PC-9 (cell line): ENCODE data around the gene TMEM30B. TPM values are rescaled to one million over a fixed set of nuclear protein-coding genes. Genes with fewer than 3 reads are reported as not detected.
"Not testable (repeated sequence)": the region's sequence is repeated elsewhere in the genome, so short reads cannot be mapped to it uniquely, and the experiment has no call there.

Source experiments
- BruUV-seq: library from RNA; stranded (reverse); fragments of 400-500 nt; replicated peaks from 2 replicates; lab custom pipeline; 2021; lab: Mats Ljungman, UMichigan
- CTCF ChIA-PET: fragments of 300-600 bp; sonication (Branson Sonifier 250); formaldehyde crosslinking; loops from one replicate; lab custom pipeline; 2022; ENCODE audit warnings: antibody characterized with exemption; lab: Charles Lee
- POLR2A ChIA-PET: fragments of 300-600 bp; sonication (Branson Sonifier 250); formaldehyde crosslinking; loops from one replicate; lab custom pipeline; 2022; ENCODE audit warnings: antibody characterized with exemption; ENCODE audit not compliant: unreplicated experiment; lab: Charles Lee
- DNase-seq, 2 experiments: peaks; one replicate each; pipeline versions ENCODE4 v3.0.0 to v3.0.0-alpha.2; 2015 to 2022; ENCODE audit warnings: mixed read lengths in 1 of 2
- H2AFZ ChIP-seq: fragments of 200-600 bp; sonication (generic); 2 replicates; pipeline ENCODE4 v1.8.1; 2017; ENCODE audit warnings: antibody characterized with exemption
- H3F3A ChIP-seq: fragments of 200-600 bp; sonication (generic); 2 replicates; pipeline ENCODE4 v1.8.1; 2017; ENCODE audit warnings: antibody characterized with exemption, mild to moderate bottlenecking, low read depth; ENCODE audit not compliant: insufficient read depth
- H3K27ac ChIP-seq: fragments of 200-600 bp; sonication (generic); 2 replicates; pipeline ENCODE4 v1.6.1; 2016; ENCODE audit warnings: mixed run types
- H3K27me3 ChIP-seq: fragments of 200-600 bp; sonication (generic); 2 replicates; pipeline ENCODE4 v1.6.1; 2016; ENCODE audit warnings: low read depth, mixed run types; ENCODE audit not compliant: insufficient read depth
- H3K36me3 ChIP-seq: fragments of 200-600 bp; sonication (generic); 2 replicates; pipeline ENCODE4 v1.6.1; 2016; ENCODE audit warnings: low read depth, mixed run types
- H3K4me1 ChIP-seq: fragments of 200-600 bp; sonication (generic); replicated peaks from 2 replicates; pipeline ENCODE4 v1.6.1; 2016; ENCODE audit warnings: mixed run types; ENCODE audit not compliant: insufficient read depth
- H3K4me2 ChIP-seq: fragments of 200-600 bp; sonication (generic); 2 replicates; pipeline ENCODE4 v1.6.1; 2017; ENCODE audit warnings: mixed run types
- H3K4me3 ChIP-seq: fragments of 200-600 bp; sonication (generic); 2 replicates; pipeline ENCODE4 v1.6.1; 2016; ENCODE audit warnings: mixed run types
- H3K79me2 ChIP-seq: fragments of 200-600 bp; sonication (generic); 2 replicates; pipeline ENCODE4 v1.6.1; 2017; ENCODE audit warnings: low read depth, mixed run types
- H3K9me2 ChIP-seq: fragments of 200-600 bp; sonication (generic); 2 replicates; pipeline ENCODE4 v1.8.1; 2017; ENCODE audit warnings: mild to moderate bottlenecking; ENCODE audit not compliant: insufficient read depth
- H3K9me3 ChIP-seq: fragments of 200-600 bp; sonication (generic); 2 replicates; pipeline ENCODE4 v1.8.1; 2016; ENCODE audit warnings: low read depth; ENCODE audit not compliant: insufficient read depth
- H4K20me1 ChIP-seq: fragments of 200-600 bp; sonication (generic); 2 replicates; pipeline ENCODE4 v1.8.1; 2017; ENCODE audit not compliant: insufficient read depth
- CTCF ChIP-seq: fragments of 200-600 bp; sonication (generic); conservative IDR thresholded peaks from 2 replicates; pipeline ENCODE4 v1.6.1; 2017; ENCODE audit warnings: mixed run types, antibody characterized with exemption, mild to moderate bottlenecking, moderate library complexity
- EZH2 ChIP-seq: fragments of 200-600 bp; sonication (generic); IDR thresholded peaks from 2 replicates; pipeline ENCODE4 v1.8.0; 2017; ENCODE audit warnings: antibody characterized with exemption, low read depth
- intact Hi-C: fragments of 100-400 bp; cut with micrococcal nuclease; formaldehyde crosslinking; loops from one replicate; pipeline ENCODE4 v1.10.0; 2022; ENCODE audit not compliant: unreplicated experiment
- total RNA-seq: library from RNA; stranded (reverse); gene quantifications from 2 replicates; pipeline ENCODE4 v1.2.3, GENCODE V29; 2021

Gene TMEM30B
- total RNA-seq, 1 experiment from 2014 or later: 19.6 TPM

- no TSS peak for BruUV-seq
- TF ChIP-seq EZH2 (no peak), CTCF (no peak)
- CTCF ChIA-PET: no interaction called here
These were observed 40.9 kb downstream of the TMEM30B start for GRCh38 chr14:61240206-61240605.

GRCh38 chr14:61239285-61239684, 41.9 kb downstream of the TMEM30B start:
- intact Hi-C loops, POLR2A ChIA-PET, H3F3A ChIP-seq, H3K27ac ChIP-seq, H4K20me1 ChIP-seq, H3K9me2 ChIP-seq, DNase-seq, H3K36me3 ChIP-seq, CTCF ChIA-PET, H3K4me3 ChIP-seq, H3K4me2 ChIP-seq, H3K27me3 ChIP-seq, BruUV-seq, H3K79me2 ChIP-seq, H3K4me1 ChIP-seq: not testable (repeated sequence)
- peaks cover 10% of the 10 kb centered on the region; the same call in 1 of the 2 replicates for H3K9me3 ChIP-seq
- H2AFZ ChIP-seq: 0 out of 2 replicates have a peak overlapping the region, but pooled peaks have one; percentile 19

More at GRCh38 chr14:61240206-61240605, 40.9 kb downstream of the TMEM30B start:
- intact Hi-C loops: no loop called here
- no peaks in the 10 kb centered on the region for H4K20me1 ChIP-seq
- H3K27ac ChIP-seq: no peak overlapping the region
- POLR2A ChIA-PET: no interaction called here
- no peaks in the 10 kb centered on the region for H3K36me3 ChIP-seq
- no peaks in the 10 kb centered on the region for H3K27me3 ChIP-seq
- H3K9me3 ChIP-seq: 0 out of 2 replicates have a peak, but pooled peaks cover 10% of the 10 kb centered on the region
- H3K4me1 ChIP-seq: no peaks in the 10 kb centered on the region
- H3K79me2 ChIP-seq: no peaks in the 10 kb centered on the region
- H3K9me2 ChIP-seq: no peaks in the 10 kb centered on the region
- no peaks in the 10 kb centered on the region for H3F3A ChIP-seq
- no peak for DNase-seq
- H2AFZ ChIP-seq: no peak overlapping the region
- no peak overlapping the region for H3K4me3 ChIP-seq
- no peak overlapping the region for H3K4me2 ChIP-seq

GRCh38 chr14:61238611-61239245, 42.4 kb downstream of the TMEM30B start:
- H3K27ac ChIP-seq: no peak overlapping the region
- H4K20me1 ChIP-seq: no peaks in the 10 kb centered on the region
- no peaks in the 10 kb centered on the region for H3K79me2 ChIP-seq
- H3K4me3 ChIP-seq: no peak overlapping the region
- TF ChIP-seq CTCF (no peak), EZH2 (no peak)
- no peaks in the 10 kb centered on the region for H3K4me1 ChIP-seq
- H2AFZ ChIP-seq: 0 out of 2 replicates have a peak overlapping the region, but pooled peaks have one; percentile 19
- ChIA-PET CTCF (no interaction called here), POLR2A (no interaction called here)
- no peak overlapping the region for H3K4me2 ChIP-seq
- BruUV-seq: no TSS peak
- no peak for DNase-seq
- peaks cover 10% of the 10 kb centered on the region; the same call in 1 of the 2 replicates for H3K9me3 ChIP-seq
- H3F3A ChIP-seq: no peaks in the 10 kb centered on the region
- no peaks in the 10 kb centered on the region for H3K27me3 ChIP-seq
- intact Hi-C loops: no loop called here
- H3K9me2 ChIP-seq: no peaks in the 10 kb centered on the region
- no peaks in the 10 kb centered on the region for H3K36me3 ChIP-seq
